RWPE1 (cell line): ENCODE measurements around the gene GSK3A.

Experiments
- CTCF ChIA-PET: fragments of 350-600 bp; sonication (Branson Sonifier 250); formaldehyde crosslinking; extraction: SDS; loops from one replicate; lab custom pipeline; 2021; lab: Yijun Ruan, JAX
- POLR2A ChIA-PET: fragments of 400-600 bp; formaldehyde crosslinking; extraction: SDS; loops from one replicate; lab custom pipeline; 2020; ENCODE audit warnings: antibody characterized with exemption; ENCODE audit not compliant: low non-redundant PET; lab: Yijun Ruan, JAX
- DNase-seq: peaks from one replicate; pipeline ENCODE4 v3.0.0; 2012; ENCODE audit warnings: low spot score
- H3K27ac ChIP-seq: fragments of 450-650 bp; 2 replicates; pipeline ENCODE4 v1.5.1; 2017
- CTCF ChIP-seq: fragments of 450-650 bp; conservative IDR thresholded peaks from 2 replicates; pipeline ENCODE4 v1.5.1; 2017; ENCODE audit warnings: low read depth, mild to moderate bottlenecking

Gene GSK3A

DNA sequence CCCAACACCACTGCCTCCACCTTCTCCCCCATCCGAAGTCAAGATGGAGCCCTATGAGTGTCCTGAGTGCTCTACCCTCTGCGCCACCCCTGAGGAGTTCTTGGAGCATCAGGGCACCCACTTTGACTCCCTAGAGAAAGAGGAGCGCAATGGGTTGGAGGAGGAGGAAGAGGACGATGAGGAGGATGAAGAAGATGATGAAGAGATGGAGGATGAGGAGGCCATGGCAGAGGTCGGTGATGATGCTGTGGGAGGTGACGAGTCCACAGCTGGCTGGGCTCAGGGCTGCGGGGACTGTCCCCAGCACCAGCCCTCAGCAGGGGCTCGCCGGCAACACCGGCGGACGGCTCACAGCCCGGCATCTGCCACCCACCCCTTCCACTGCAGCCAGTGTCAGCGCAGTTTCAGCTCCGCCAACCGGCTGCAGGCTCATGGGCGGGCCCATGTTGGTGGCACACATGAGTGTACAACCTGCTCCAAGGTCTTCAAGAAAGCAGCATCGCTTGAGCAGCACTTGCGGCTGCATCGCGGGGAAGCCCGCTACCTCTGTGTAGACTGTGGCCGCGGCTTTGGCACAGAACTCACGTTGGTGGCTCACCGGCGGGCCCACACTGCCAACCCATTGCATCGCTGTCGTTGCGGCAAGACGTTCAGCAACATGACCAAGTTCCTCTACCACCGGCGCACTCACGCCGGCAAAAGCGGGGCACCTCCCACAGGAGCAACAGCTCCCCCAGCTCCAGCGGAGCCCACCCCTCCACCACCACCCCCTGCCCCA, 17.3 kb downstream of the GSK3A start:
- no peak for DNase-seq
- ChIA-PET POLR2A (interaction anchor here (0.5 kb wide), 1 partner anchor 1748 kb away, joined by 4 read pairs; no protein-coding TSS in a partner anchor), CTCF (no interaction called here)
- peak overlapping the region; percentile 54; the same call in 1 of the 2 replicates for H3K27ac ChIP-seq
- no peak for TF ChIP-seq CTCF

DNA sequence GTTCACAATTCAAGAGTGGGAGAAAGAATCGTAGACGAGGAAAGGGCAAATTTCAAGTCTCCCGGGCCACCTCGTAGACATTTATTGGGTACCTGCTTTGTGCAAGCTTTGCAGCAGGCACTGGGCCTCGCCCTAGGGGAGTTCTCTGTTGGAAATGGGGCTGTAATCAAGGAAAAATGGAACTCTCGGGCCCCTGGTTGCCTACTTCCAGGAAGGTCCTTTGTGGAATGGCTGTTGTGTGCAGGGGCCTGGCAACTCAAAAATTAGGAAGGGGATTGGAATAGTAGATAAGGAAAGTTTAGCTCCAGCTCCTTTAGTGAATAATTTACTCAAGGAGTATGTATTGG, 21.7 kb downstream of the GSK3A start:
- TF ChIP-seq CTCF = no peak
- peak overlapping the region; percentile 89 for H3K27ac ChIP-seq
- no peak for DNase-seq
- POLR2A ChIA-PET = no interaction called here
- CTCF ChIA-PET = no interaction called here

GRCh38 chr19:42219812-42220750, 22.3 kb downstream of the GSK3A start, which contains the start of gene ZNF526:
TSS of gene ZNF526 (plus strand) at chr19:42220312. CDS start at chr19:42224404, 4,092 bp downstream.
- peak within 1 kb of the TSS; percentile 89 for H3K27ac ChIP-seq
- no peak for TF ChIP-seq CTCF
- ChIA-PET CTCF (interaction anchor here (0.6 kb wide), 3 partner anchors 76 to 112 kb away, joined by 3 to 5 read pairs (median 3); no protein-coding TSS in a partner anchor), POLR2A (no interaction called here)
- DNase-seq = peak; percentile 99

DNA sequence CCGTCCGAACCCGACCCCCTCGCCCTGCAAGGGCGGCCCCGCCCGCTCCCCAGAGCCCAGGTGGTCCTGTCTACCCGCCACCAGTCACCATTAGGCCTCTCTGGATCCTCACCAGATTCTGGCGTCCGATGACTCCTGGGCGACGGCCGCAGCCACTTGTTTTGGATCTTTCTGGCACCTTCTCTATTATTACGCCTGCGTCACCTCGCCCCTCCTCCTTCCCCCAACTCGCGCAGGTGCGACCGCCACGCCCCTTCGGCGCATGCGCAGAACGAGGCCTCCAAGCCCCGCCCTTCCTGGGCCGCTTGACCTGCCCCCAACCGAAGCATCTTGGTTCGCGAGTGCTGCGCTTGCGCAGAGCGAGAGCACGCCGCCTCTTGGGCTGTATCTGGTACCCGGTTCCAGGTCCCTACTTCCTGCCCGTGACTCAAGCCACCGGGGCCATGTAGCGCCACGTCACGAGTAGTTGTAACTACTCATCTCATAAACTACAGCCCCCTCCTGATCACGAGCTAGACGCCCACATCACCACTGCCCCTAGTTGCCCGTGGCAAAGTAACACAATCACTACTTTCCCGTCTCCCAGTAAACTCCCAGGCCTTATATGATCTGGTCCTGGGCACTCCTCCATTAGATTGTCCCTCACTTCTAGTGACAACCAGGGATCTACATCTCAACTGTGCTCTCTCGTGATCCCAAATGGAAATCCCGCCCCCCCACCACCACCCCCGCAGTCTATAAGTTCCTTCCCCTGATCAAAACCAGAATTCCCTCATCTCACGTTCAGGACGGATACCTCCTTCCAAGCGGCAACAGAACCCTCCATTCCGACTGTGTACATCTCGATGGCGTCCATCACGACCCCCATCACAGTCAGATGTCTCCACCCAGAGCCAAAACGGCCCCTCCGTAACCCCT, 24.6 kb downstream of the GSK3A start, which contains the start of gene DEDD2:
TSS of gene DEDD2 (minus strand) at position 158 of the 918 bp plus-strand sequence. CDS start 670 bp downstream, outside the sequence.
- peak within 1 kb of the TSS; percentile 89 for H3K27ac ChIP-seq
- DNase-seq = peak; percentile 93
- ChIA-PET POLR2A (interaction anchor here (0.5 kb wide), 1 partner anchor 14 kb away, joined by 3 read pairs; no protein-coding TSS in a partner anchor), CTCF (interaction anchor here (0.7 kb wide), 2 partner anchors 34 to 127 kb away, joined by 3 to 4 read pairs; no protein-coding TSS in a partner anchor)
- TF ChIP-seq CTCF = no peak

- peak overlapping the region; percentile 89 for H3K27ac ChIP-seq
- ChIA-PET CTCF (interaction anchor here (0.6 to 1.2 kb wide), 6 partner anchors 16 to 425 kb away, joined by 3 to 6 read pairs (median 4); no protein-coding TSS in a partner anchor), POLR2A (interaction anchor here (0.7 kb wide), 1 partner anchor 102 kb away, joined by 4 read pairs; no protein-coding TSS in a partner anchor)
- no peak for DNase-seq
- no peak for TF ChIP-seq CTCF
Observed at GRCh38 chr19:42216653-42217519, 25.5 kb downstream of the GSK3A start.
